Nephron (organoid): ENCODE results near the gene MIS18BP1.

Source experiments
- H3K27ac Mint-ChIP-seq, 3 experiments: 2 replicates each; pipeline ENCODE4 v1.8.0; 2020; ENCODE audit warnings: mixed read lengths in 3 of 3, mild to moderate bottlenecking in 2 of 3, moderate library complexity in 1 of 3
- H3K27me3 Mint-ChIP-seq: 2 replicates; pipeline ENCODE4 v1.8.0; 2021; ENCODE audit warnings: low read depth, mild to moderate bottlenecking, moderate library complexity, mixed read lengths
- H3K36me3 Mint-ChIP-seq: 2 replicates; pipeline ENCODE4 v1.8.0; 2020; ENCODE audit warnings: low read depth, mixed read lengths
- H3K4me1 Mint-ChIP-seq: 2 replicates; pipeline ENCODE4 v1.8.0; 2020; ENCODE audit warnings: mixed read lengths
- H3K4me3 Mint-ChIP-seq, 3 experiments: 2 replicates each; pipeline ENCODE4 v1.8.0; 2020; ENCODE audit warnings: mild to moderate bottlenecking in 3 of 3, mixed read lengths in 3 of 3, moderate library complexity in 2 of 3
- H3K9me3 Mint-ChIP-seq: 2 replicates; pipeline ENCODE4 v1.8.0; 2020; ENCODE audit warnings: mixed read lengths
- TF ChIP-seq, protein P1 (sequence below), 3 experiments: fragments of 200-600 bp; sonication (generic); IDR thresholded peaks; one replicate each; pipeline ENCODE4 v1.5.0; 2021; ENCODE audit warnings: antibody characterized with exemption in 3 of 3; ENCODE audit not compliant: unreplicated experiment in 3 of 3

The MIS18BP1 gene

DNA sequence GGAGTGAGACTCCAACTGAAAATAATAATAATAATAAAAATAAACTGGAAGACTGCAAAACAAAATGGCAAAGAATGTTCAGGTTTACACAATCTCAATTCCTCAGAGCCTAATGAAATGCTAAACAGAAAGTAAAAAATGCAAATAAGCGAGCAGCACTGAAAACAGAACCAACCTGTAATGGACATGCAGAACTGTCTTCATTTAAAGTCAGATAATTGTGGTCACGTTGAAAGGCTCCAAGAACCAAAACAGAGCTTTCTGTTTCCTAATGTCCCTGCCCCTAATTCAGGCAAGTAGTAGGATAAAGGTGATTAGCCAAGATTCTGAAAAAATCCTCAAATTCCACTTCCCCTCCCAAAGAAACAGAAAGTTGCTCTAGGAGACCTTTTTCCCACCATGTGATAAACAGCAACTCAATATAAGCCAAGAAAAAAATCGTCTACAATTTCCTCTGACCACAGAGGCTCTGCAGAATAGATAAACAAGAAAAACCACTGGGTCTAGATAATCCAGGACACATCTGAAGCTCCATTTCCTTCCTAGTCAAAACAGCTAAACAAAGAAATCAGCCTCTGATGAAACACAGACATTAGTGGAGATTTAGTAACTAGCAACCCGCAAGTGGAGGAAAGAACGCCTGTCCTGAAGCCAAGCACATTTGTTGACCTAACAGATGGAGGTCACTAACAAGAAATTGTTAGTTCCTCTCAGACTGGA, 3.0 kb downstream of the MIS18BP1 start:
- H3K36me3 Mint-ChIP-seq: peaks cover 5% of the 10 kb centered on the region
- H3K27me3 Mint-ChIP-seq: peaks cover 9% of the 10 kb centered on the region
- H3K4me3 Mint-ChIP-seq: peak overlapping the region; percentile 29 to 61 (median 60)
- peaks cover 3% of the 10 kb centered on the region for H3K9me3 Mint-ChIP-seq
- H3K27ac Mint-ChIP-seq: peak overlapping the region in 1 of 3 experiments; percentile 59
- TF ChIP-seq, protein P1, sequence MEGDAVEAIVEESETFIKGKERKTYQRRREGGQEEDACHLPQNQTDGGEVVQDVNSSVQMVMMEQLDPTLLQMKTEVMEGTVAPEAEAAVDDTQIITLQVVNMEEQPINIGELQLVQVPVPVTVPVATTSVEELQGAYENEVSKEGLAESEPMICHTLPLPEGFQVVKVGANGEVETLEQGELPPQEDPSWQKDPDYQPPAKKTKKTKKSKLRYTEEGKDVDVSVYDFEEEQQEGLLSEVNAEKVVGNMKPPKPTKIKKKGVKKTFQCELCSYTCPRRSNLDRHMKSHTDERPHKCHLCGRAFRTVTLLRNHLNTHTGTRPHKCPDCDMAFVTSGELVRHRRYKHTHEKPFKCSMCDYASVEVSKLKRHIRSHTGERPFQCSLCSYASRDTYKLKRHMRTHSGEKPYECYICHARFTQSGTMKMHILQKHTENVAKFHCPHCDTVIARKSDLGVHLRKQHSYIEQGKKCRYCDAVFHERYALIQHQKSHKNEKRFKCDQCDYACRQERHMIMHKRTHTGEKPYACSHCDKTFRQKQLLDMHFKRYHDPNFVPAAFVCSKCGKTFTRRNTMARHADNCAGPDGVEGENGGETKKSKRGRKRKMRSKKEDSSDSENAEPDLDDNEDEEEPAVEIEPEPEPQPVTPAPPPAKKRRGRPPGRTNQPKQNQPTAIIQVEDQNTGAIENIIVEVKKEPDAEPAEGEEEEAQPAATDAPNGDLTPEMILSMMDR (IDR thresholded peaks at IDR 0.05; ENCODE audit: unreplicated experiment in 3 of 3): no peak
- peaks cover 19% of the 10 kb centered on the region for H3K4me1 Mint-ChIP-seq

DNA sequence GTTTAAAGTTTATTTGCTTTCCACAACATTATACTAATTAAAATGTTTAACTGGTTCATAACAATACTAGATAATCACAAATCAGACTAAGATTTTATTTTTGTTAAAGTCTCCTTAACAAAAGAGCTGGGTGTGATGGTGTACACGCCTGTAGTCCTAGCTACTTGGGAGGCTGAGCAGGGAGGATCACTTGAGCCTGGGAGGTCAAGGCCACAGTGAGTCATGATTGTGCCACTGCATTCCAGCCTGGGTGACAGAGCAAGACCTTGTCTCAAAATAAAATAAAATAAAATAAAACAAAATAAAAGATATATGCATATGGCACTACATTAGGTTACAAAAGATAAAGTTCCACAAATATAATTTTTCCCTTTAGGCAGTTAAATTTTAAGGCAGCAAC, 5.6 kb downstream of the MIS18BP1 start:
- H3K27ac Mint-ChIP-seq: no peak overlapping the region
- H3K27me3 Mint-ChIP-seq: no peaks in the 10 kb centered on the region
- H3K4me1 Mint-ChIP-seq: peaks cover 15% of the 10 kb centered on the region
- no peaks in the 10 kb centered on the region for H3K9me3 Mint-ChIP-seq
- no peak overlapping the region for H3K4me3 Mint-ChIP-seq
- TF ChIP-seq, protein P1 (IDR thresholded peaks at IDR 0.05; ENCODE audit: unreplicated experiment in 3 of 3): no peak
- H3K36me3 Mint-ChIP-seq: peaks cover 5% of the 10 kb centered on the region

DNA sequence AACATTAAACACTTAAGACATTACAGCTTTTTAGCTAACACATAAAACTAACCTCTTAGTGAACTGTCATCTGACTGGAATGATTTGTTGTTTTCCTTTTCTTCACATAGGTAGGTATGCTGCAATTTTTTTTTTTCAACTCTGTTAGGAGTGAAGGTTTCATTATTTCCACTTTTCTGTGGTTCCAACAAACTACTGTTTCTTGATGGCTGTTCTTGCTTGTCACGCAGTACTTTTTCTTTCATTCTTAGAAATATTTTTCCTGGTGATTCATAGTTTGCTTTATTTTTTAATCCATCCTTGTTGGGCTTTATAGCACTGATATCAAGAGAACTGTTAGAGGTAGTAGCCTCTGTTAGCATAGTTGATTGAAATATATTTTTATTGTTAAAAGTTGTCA, 6.3 kb downstream of the MIS18BP1 start:
- Mint-ChIP-seq H3K4me1 (peaks cover 11% of the 10 kb centered on the region), H3K27ac (no peak overlapping the region), H3K27me3 (no peaks in the 10 kb centered on the region), H3K9me3 (no peaks in the 10 kb centered on the region), H3K36me3 (peaks cover 11% of the 10 kb centered on the region), H3K4me3 (no peak overlapping the region)
- TF ChIP-seq, protein P1 (IDR thresholded peaks at IDR 0.05; ENCODE audit: unreplicated experiment in 3 of 3): no peak

DNA sequence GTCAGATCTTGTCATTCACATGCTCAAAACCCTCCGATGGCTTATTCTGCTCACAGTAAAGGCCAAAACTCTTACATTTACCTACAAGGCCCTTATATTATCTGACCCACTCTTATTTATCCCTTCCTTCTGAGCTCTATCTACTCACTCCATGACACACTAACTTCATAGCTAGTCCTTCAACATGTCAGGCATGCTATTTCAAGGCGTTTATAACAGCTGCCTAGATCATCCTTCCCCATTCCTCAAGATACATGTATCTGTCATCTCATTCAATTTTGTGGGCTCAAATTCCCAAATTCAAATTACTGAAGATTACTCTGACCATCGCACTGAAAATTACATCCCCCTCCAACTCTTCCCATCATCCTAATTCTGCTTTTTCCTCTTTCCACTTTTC, 6.9 kb downstream of the MIS18BP1 start:
- Mint-ChIP-seq H3K27me3 (no peaks in the 10 kb centered on the region), H3K4me3 (no peak overlapping the region), H3K27ac (no peak overlapping the region), H3K4me1 (peaks cover 6% of the 10 kb centered on the region), H3K36me3 (peaks cover 15% of the 10 kb centered on the region), H3K9me3 (no peaks in the 10 kb centered on the region)
- TF ChIP-seq, protein P1 (IDR thresholded peaks at IDR 0.05; ENCODE audit: unreplicated experiment in 3 of 3): no peak

DNA sequence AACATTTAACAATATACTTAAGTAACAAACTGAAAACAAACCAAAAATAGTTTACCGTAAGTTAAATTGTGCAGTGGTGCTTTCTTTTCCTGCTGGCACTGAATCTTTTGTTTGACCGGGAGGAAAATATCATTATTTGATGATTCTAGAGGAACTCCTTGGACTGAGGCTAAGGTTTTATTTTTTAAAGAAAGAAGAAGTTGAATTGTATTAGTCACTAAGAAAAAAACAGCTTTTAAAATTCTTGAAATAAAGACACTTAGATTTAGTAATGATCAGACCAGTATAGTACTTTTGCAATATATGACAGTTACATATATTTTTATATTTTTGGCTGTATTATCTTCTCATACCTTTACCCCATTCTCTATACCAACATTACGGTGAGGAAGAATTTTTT, 10.3 kb downstream of the MIS18BP1 start:
- Mint-ChIP-seq H3K4me1 (no peaks in the 10 kb centered on the region), H3K27me3 (no peaks in the 10 kb centered on the region), H3K9me3 (no peaks in the 10 kb centered on the region), H3K4me3 (no peak overlapping the region), H3K36me3 (peaks cover 26% of the 10 kb centered on the region), H3K27ac (no peak overlapping the region)
- TF ChIP-seq, protein P1 (IDR thresholded peaks at IDR 0.05; ENCODE audit: unreplicated experiment in 3 of 3): no peak

DNA sequence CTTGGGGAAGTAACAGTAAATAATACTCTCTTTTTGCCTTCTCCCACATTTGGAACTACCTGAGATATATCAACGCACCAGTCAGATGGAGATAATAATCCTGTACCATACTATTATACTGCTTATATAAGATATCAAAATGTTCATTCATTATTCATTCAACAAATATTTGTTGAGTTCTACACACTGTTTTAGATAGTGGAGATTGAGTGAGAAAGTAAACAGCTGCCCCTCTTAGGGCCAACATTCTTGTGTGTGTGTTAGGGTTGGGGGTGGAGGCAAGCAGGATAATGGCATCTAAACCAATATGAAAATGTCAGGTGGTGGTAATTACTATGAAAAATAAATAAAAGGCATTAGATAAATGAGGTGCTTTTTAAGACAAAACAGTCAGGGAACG, 14.0 kb downstream of the MIS18BP1 start:
- Mint-ChIP-seq H3K27me3 (no peaks in the 10 kb centered on the region), H3K36me3 (peaks cover 32% of the 10 kb centered on the region), H3K4me1 (no peaks in the 10 kb centered on the region), H3K27ac (no peak overlapping the region), H3K4me3 (no peak overlapping the region), H3K9me3 (no peaks in the 10 kb centered on the region)
- TF ChIP-seq, protein P1 (IDR thresholded peaks at IDR 0.05; ENCODE audit: unreplicated experiment in 3 of 3): no peak
